HG03558 (cell line): ENCODE results near the gene TMED3.
"Not testable (repeated sequence)": the region's sequence is repeated elsewhere in the genome, so short reads cannot be mapped to it uniquely, and the experiment has no call there.

Experiments used
- ATAC-seq: cut with Tn5 transposase; IDR thresholded peaks from one replicate; pipeline ENCODE4 v1.9.1; 2021; ENCODE audit warnings: moderate number of reproducible peaks; ENCODE audit not compliant: unreplicated experiment; ENCODE audit errors: extremely low read depth

TMED3 gene

DNA sequence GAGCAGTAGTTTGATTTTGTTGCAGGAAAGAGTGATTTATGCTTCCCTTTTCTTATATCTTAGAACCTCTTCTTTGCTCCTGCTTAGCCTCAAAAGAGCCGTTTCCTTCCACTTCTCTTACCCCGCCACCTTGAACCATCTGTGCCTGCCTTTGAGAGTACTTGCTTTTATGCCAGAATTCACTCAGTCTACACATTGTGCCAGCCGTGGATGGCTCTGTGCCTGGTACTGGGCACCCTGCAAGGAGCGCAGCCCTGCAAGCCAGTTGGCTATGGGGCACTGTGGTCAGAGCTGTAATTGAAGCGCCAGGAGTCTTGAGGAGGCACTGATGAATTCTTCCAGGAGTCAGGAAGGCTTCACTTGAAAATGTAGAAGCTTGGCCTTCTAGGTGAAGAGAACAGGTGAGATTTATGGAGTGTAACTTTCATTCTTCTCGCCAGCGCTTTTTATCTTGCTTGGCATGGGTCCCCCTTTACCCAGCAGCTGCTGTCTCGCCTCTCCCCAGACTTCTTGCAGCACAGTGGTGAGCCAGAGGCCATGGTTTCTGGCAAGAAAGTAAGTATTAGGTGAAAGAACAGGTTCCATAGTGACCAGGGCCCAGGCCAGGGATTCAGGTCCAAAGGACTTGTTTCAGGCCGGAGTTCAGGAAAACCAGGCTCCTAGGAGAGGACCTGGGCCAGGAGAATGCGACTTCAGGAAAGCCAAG, 4.9 kb downstream of the TMED3 start:
- ATAC-seq: no peak

- no peak for ATAC-seq
These were observed 6.0 kb downstream of the TMED3 start for GRCh38 chr15:79316864-79317263.

DNA sequence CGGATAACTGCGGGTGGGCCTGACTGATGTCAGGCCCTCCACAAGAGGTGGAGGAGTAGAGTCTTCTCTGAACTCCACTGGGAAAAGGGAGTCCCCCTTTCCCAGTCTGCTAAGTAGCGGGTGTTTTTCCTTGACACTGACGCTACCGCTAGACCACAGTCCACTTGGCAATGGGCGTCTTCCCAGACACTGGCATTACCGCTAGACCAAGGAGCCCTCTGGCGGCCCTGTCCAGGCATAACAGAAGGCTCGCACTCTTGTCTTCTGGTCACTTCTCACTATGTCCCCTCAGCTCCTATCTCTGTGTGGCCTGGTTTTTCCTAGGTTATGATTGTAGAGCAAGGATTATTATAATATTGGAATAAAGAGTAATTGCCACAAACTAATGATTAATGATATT, 9.1 kb downstream of the TMED3 start:
- not testable (repeated sequence) for ATAC-seq

DNA sequence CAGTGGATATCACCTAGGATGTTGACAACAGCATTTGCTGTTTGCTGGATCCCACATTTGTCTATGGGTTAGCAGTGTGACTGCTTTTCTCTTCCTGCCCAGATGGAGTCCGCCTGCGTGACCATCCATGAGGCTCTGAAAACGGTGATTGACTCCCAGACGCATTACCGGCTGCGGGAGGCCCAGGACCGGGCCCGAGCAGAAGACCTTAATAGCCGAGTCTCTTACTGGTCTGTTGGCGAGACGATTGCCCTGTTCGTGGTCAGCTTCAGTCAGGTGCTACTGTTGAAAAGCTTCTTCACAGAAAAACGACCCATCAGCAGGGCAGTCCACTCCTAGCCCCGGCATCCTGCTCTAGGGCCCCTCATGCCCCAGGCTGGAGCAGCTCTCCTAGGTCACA, 11.0 kb downstream of the TMED3 start:
- no peak for ATAC-seq

DNA sequence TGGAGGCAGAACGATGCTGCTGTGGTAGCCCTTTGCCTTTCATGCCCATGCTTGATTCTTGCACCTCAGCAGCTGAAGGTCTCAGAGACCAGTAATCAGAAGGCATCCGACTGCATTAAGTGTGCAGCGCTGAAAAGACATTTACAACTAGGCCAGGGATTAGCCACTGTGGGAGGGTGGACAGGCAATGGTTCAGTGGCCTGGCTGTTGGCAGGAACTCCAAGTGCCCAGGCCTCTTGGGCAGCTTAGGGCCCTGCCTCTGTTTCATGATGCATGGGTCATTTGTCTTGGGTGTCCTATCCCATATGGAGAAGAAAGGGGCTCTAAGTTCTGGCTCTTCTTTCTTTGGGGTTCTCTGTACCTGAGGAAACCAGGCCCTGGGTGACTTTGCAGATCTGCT, 11.4 kb downstream of the TMED3 start:
- no peak for ATAC-seq

DNA sequence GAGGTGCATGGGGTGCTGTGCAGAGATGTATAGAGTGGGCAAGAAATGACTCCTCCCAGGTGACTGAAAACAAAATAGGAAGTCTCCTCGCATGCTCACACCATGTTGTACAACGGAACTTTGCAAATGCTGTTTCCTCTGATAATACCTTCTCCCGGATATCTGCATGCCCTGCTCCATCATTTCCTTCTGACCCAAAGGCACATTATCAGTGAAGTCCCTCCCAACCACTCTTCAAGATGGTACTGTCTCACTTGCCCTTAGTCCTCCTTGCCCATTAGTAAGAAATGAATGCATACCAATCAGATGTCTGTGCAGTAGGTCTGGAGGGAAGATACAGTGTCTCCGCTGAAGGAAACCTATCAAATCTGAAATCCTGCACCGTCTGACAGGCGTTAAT, 12.0 kb downstream of the TMED3 start:
- no peak for ATAC-seq

GRCh38 chr15:79329171-79329611, 18.3 kb downstream of the TMED3 start:
- ATAC-seq: no peak

DNA sequence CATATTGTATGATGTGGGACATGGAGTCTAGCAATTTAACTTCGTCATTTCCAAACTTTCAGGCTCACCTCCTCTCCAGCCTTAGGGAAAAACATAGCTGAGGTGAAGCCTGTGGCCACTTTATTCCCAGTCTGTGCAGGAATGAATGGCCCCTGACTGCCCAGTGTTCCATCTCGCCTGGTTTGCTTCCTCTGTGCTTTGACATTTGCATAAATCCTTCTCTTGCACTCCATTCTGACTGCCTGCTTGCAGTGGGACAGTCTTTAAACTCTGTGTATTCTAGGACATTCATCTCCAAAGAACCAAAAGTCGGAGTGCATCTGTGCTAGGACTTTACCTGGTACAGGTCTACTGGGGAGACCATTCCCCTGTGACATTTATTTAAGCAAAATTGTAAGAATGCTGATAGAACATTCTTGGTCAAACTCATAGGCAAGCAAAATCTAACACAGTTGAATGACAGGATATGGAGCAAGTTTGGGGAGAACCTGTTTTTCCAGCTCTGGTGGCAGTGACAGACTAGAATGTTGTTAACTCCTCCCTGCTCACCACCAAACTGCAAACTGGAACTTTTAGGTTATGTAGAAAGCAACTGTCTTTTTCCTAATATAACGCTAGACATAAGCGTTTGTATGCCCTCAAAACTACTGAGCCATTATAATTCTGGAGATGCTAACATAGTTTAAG, 22.1 kb downstream of the TMED3 start:
- ATAC-seq: no peak

DNA sequence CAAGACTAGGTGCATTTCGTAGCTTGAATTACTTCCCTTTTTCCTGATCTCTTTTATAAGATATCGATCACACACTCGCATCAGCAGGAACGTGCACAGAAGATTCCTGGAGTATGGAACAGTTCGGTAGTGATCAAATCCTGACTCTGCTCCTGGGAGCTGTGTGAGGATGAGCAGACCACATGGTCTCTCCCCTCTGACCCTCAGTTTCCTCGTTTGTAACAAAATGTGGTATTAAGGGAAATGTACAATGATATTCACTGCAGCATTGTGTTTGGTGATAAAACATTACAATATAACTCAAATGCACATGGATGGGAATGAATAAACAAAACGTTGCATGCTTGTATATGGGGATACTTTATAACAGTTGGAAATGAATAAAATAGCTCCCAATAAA, 26.7 kb downstream of the TMED3 start:
- no peak for ATAC-seq

DNA sequence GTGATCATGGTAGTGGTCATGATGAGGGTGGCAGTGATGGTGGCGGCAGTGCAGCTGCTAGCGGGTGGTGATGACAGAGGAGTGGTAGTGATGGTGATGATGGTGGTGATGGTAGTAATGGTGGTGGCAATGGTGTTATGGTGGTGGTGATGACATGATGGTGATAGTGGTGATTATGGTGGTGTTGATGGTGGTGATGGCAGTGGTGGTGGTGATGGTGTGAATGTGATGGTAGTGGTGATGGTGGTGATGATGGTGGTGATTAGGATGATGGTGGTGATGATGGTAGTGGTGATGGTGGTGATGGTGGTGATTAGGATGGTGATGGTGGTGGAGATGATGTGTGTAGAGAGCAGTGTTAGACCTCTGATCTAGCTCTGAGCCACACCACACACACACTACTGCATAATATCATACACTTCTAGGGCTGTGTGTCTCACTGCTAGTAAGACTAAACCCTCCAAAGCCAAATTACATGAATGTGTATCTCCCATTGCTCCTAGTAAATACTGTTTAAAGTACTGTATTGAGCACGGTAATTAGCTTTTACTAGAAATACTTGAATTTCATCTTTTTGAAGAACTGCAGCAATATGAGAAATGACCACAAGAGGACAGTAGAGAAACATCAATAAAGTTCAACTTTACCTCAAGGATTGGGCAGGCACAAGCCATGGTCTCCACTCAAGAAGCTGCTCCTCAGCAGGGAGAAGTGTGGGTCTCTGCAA, 28.8 kb downstream of the TMED3 start:
- ATAC-seq: no peak

- ATAC-seq: no peak
These were observed 29.3 kb downstream of the TMED3 start for GRCh38 chr15:79340315-79340602.

- no peak for ATAC-seq
These were observed 30.5 kb downstream of the TMED3 start for GRCh38 chr15:79341396-79341795.

DNA sequence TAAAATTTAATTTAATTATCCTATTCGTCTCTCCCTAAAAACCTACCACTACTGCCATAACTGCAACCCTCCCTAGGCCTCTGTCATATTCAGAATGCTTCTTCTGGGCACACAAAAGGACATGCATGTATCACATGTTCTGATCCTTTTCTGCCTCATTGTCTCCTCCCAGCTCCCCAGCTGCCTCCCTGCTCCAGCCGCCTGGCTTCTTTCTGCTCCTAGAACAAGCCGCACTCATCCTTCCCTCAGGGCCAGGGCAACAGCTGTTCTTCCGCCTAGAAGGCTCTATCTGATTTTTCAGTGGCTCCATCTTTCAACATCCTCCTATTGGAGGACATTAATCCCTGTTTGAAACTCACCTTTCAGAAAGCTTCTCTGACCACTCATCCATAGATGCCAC, 38.6 kb downstream of the TMED3 start:
- ATAC-seq: no peak

- ATAC-seq: no peak
These were observed 41.3 kb downstream of the TMED3 start for GRCh38 chr15:79352206-79352605.

GRCh38 chr15:79357566-79357965, 46.7 kb downstream of the TMED3 start:
- ATAC-seq: no peak

- no peak for ATAC-seq
These were observed 47.2 kb downstream of the TMED3 start for GRCh38 chr15:79358069-79358468.

DNA sequence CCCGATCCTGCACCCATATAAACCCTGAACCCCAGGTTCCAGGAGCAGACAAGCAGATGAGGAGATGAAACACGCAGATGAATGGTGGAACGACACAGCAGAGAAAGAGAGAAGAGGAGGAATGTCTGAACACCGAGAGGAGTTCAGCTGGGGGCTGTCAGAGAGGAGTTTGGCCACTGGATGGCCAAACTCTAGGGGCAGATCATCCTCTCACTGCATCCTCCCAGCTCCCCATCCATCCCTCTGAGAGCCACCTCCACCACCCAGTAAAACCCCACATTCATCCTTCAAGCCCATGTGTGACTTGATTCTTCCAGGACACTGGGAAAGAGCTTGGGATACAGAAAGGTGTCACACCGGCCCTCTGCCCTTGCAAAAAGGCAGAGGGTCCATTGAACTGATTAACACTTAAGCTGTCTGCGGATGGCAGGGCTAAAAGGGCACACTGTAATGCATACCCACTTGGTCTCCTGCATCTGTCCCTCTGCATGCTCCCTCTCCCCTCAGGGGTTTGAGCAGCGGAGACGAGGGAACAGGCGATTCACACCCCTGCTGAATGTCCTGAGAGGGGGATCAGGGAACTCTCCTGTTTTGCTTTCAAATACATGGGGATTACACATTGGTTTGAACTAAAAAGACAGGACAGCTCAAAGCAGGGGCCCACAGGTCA, 53.8 kb downstream of the TMED3 start:
- ATAC-seq: no peak

DNA sequence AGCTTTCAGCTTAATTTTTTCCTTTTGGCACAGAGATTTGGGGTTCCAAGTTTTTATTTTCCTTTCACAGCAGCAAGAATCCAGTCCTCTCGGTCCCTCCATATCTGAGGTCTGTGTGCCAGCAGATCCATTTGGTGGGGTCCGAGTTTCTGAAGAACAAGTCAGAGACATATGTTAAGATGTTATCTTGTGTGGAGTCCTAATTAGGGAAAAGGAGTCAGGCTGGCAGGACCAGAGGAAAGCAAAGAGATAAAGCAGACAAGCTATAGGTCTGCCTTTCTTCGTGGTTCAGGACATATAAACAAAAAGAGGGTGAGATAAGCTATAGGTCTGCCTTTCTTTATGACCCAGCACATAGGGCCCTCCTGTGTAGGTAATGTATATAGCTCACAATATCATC, 54.9 kb downstream of the TMED3 start:
- no peak for ATAC-seq

GRCh38 chr15:79366691-79367090, 55.8 kb downstream of the TMED3 start:
- ATAC-seq: no peak

GRCh38 chr15:79370716-79371115, 59.8 kb downstream of the TMED3 start:
- ATAC-seq: no peak

DNA sequence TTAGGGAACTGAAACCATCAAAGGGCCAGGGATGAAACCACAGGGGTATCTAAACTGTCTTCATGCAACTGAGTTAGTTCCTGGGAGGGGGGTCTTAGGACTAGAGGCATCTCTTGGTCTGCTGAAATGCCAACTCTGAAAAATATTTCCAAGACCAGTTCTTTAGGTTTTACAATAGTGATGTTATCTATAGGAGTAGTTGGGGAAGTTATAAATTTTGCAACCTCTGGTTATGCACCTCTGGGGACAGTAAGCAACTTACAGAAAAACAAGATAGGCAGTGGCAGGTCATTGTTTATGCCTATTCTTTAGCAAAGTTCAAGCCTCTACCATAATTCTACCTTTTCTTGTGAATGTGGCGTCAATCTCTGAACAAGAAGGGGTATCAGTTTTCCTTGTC, 60.7 kb downstream of the TMED3 start:
- no peak for ATAC-seq
